K562 (cell line): ENCODE measurements around the gene OR10J1. TPM values are rescaled to one million over a fixed set of nuclear protein-coding genes. Genes with fewer than 3 reads are reported as not detected.

Experiments used
- CHD7 ChIP-seq: fragments of 200-600 bp; sonication (generic); IDR thresholded peaks from one replicate; pipeline ENCODE4 v1.6.1; 2012; ENCODE audit warnings: mild to moderate bottlenecking, low read depth, low read length, inconsistent platforms
- FIP1L1 ChIP-seq: fragments of 200-400 bp; formaldehyde crosslinking; IDR thresholded peaks from 2 replicates; pipeline ENCODE4 v1.6.1; 2018; ENCODE audit warnings: mild to moderate bottlenecking, low read depth, low read length; ENCODE audit not compliant: poor library complexity, severe bottlenecking
- GTF3C2 ChIP-seq: IDR thresholded peaks from 3 replicates; pipeline ENCODE4 v1.6.1; 2011; ENCODE audit warnings: borderline replicate concordance, mild to moderate bottlenecking, moderate library complexity; ENCODE audit not compliant: insufficient read length; ENCODE audit errors: extremely low read depth
- MITF ChIP-seq: IDR thresholded peaks from 2 replicates; pipeline ENCODE4 v1.6.1; 2014; ENCODE audit warnings: antibody characterized with exemption
- MTA1 ChIP-seq: fragments of 450-650 bp; IDR thresholded peaks from 2 replicates; pipeline ENCODE4 v1.6.1; 2017; ENCODE audit warnings: borderline replicate concordance
- NKRF ChIP-seq: fragments of 450-650 bp; IDR thresholded peaks from 2 replicates; pipeline ENCODE4 v1.6.1; 2016; ENCODE audit warnings: borderline replicate concordance
- ZNF124 ChIP-seq: sonication (generic); formaldehyde crosslinking; IDR thresholded peaks from 2 replicates; pipeline ENCODE4 v1.8.1; 2022; ENCODE audit warnings: missing genetic modification reagents
- ZNF766 ChIP-seq: fragments of 200-800 bp; sonication (Bioruptor generic); conservative IDR thresholded peaks from 2 replicates; pipeline ENCODE4 v1.6.1; 2016; ENCODE audit warnings: missing genetic modification characterization, missing compliant biosample characterization
- ZNF77 ChIP-seq: fragments of 250-450 bp; sonication (Bioruptor Pico); IDR thresholded peaks from 2 replicates; pipeline ENCODE4 v1.5.0; 2020
- ZNF780A ChIP-seq: fragments of 250-450 bp; sonication (Bioruptor Pico); IDR thresholded peaks from 2 replicates; pipeline ENCODE4 v1.5.0; 2021; ENCODE audit warnings: mild to moderate bottlenecking
- polyA plus RNA-seq, 8 experiments: library from polyadenylated mRNA; depleted of rRNA in 4 of 8; stranded (reverse) in 5 of 8; unstranded in 3 of 8; fragments of >200 nt; fragmentation: Nextera tagmentation in 2 of 8; fragmentation: Illumina TruSeq in 1 of 8; extraction: Ambion mirVana in 2 of 8; extraction: Trizol in 1 of 8; gene quantifications; 2 replicates each; pipeline versions ENCODE4 v1.2.1 to v1.2.3, GENCODE V29; 2011 to 2014; ENCODE audit warnings: inconsistent platforms in 1 of 8, missing spikeins in 1 of 8
- total RNA-seq, 7 experiments: library from RNA; depleted of rRNA in 6 of 7; stranded (reverse); fragments of >200 nt in 6 of 7; fragmentation: Illumina TruSeq in 2 of 7; extraction: Trizol in 2 of 7; gene quantifications; 2 replicates each; pipeline versions ENCODE4 v1.2.1 to v1.2.3, GENCODE V29; 2011 to 2021; ENCODE audit warnings: low replicate concordance in 1 of 7

The OR10J1 gene
- total and polyA plus RNA-seq, 9 of the 15 experiments (the other 6 are each of a cell fraction or from before 2014, with no cell fraction given): not detected

GRCh38 chr1:159431904-159432303 is 7.6 kb upstream of the OR10J1 start, which contains the start of gene OR10J4 (continued):
- no peak for TF ChIP-seq CHD7
- TF ChIP-seq MITF: no peak
- no peak for TF ChIP-seq ZNF77 (CRISPR knock-in tag)
- no peak for TF ChIP-seq ZNF766 (CRISPR knock-in tag)
- no peak for TF ChIP-seq NKRF
- TF ChIP-seq ZNF124 (CRISPR knock-in tag): no peak
- TF ChIP-seq ZNF780A: no peak
- TF ChIP-seq FIP1L1: no peak
- no peak for TF ChIP-seq MTA1
- TF ChIP-seq GTF3C2: no peak
